ENCODE data around the gene SH3RF1. TPM values are rescaled to one million over a fixed set of nuclear protein-coding genes. Genes with fewer than 3 reads are reported as not detected.
"Not testable (repeated sequence)": the region's sequence is repeated elsewhere in the genome, so short reads cannot be mapped to it uniquely, and the experiment has no call there.

SH3RF1 gene
- total RNA-seq, 1 experiment from 2014 or later = 4.0 TPM

GRCh38 chr4:169228076-169228475 lies 42.7 kb downstream of the SH3RF1 start:
- no peak for DNase-seq (ENCODE audit: low spot score)

DNA sequence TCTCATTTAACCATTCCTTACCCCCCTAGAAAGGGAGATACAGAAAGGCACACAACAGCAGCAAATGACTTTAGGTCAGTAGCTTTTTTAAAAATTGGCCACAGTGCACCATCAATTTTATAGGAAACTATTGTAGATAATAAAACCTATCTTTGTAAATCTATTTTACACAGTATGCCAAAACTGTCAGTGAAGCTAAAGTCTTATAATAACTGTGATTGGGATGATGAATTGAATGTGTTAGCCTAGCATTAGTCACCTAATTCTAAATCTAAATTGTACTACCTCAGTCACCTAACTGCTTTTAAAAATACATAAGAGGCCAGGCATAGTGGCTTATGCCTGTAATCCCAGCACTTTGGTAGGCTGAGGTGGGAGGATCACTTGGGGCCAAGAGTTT lies 44.2 kb downstream of the SH3RF1 start:
- no peak for DNase-seq (ENCODE audit: low spot score)

DNA sequence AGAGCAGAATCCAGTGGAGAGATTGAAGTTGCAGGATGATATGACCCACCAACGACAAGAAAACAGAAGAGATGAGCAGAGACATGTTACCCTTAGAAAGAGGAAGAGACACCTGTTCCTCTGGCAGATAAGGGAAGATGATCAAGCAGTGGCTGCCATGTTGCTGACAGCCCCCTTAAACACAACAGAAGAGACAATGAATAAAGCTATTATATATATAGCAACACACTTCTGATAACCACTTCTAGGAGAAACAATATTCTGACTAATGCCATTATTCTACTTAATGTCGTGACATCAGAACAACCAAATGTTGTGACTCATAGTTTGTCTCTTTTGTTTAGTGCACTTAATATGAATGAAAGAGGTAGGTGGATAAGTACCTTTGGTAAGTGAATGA lies 44.9 kb downstream of the SH3RF1 start:
- DNase-seq (ENCODE audit: low spot score) = no peak

- DNase-seq (ENCODE audit: low spot score) = peak; percentile 77
These were observed 45.6 kb downstream of the SH3RF1 start for GRCh38 chr4:169225058-169225751.

- no peak for DNase-seq (ENCODE audit: low spot score)
These were observed 48.0 kb downstream of the SH3RF1 start for GRCh38 chr4:169222761-169223160.

DNA sequence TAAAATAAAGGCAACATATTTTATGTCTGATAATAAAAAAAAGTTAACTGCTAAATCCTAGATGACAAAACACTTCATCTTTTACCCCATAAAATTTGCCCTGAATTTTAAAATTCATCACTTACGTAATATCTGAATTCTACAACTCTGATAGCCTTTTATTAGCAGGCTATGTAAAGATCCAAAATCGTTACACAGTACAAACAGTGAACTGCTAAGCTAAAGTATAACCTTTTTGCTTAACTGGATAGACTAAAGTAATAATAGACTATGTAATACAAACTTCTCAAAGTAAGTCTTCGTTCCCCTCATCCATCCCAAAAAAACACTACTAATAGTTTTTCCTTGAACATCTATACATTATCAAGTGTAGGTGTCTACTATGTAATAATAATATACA lies 49.1 kb downstream of the SH3RF1 start:
- DNase-seq (ENCODE audit: low spot score) = no peak

DNA sequence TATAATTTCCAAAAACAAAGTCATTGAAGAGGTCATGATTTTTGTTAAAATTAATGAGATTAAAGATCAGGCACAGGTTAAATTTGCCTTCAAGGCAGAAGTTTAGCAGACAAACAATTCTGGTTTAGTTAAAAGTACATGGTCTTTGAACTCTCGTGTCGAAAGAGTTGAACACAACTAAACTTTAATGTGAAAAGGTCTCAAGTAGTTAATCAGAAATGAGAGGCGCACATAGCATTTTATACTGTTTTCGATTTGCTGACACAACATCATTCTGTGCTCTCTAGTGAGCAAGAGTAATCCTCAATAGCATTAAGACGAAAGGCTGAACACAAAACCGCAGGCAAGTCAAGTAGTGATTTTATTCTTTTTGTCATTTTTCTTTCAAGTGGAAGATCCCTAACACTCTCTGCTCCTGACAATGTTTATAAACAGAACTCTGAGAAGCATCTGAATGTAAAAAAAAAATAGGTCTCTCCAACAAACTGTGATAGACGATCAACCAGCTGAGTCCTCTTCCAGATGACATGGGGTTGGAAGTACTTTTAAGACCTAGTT lies 49.8 kb downstream of the SH3RF1 start:
- no peak for DNase-seq (ENCODE audit: low spot score)

DNA sequence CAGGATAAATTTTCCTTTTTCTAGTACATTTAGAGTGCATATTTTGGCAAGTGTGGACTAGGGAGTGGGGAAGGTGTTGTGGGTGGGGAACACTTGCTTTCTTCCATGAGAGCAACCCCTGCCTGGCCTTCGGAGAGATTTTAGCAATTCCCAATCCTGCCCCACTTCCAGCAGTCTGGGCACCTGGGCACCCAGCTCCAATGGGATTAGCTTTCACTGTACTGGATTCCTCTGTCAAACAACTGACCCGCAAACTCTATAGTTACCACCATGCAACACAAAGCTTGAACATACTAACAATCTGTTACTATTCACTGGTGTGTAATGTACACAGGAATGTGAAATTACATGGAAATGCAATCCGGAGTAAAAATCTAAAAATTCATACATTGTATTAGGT lies 50.3 kb downstream of the SH3RF1 start:
- no peak for DNase-seq (ENCODE audit: low spot score)

DNA sequence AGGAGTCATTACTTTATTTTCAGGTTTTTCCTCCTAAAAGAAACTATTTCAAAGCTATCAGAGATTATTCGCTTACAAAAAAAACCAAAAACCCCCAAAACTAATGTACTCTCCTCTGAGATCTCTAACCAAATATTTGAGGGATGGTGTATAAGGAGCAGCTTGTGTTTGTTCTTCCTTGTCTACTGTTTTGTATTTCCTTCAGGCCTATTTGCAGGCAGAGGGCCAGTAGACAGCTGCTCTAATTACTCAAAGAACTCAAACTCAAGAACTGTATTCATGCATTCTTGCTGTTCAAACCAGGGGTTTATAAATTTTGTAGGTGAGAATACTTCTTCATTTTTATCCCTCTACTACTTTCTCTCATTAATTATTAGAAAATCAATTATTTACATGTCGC lies 51.3 kb downstream of the SH3RF1 start:
- no peak for DNase-seq (ENCODE audit: low spot score)

DNA sequence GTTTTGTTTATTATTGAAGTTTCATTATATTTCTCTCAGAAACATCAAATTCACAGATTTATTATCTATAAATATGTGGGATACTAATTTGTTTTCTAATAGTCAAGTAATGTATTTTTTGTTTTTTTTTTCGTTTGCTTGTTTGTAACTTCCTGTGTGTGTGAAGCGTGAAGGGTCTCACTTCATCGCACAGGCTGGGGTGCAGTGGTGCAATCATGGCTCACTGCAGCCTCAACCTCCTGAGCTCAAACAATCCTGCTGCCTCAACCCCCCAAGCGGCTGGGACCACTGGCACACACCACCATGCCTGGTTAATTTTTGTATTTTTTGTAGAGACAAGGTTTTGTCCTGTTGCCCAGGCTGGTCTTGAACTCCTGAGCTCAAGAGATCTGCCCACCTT lies 55.1 kb downstream of the SH3RF1 start:
- no peak for DNase-seq (ENCODE audit: low spot score)

DNA sequence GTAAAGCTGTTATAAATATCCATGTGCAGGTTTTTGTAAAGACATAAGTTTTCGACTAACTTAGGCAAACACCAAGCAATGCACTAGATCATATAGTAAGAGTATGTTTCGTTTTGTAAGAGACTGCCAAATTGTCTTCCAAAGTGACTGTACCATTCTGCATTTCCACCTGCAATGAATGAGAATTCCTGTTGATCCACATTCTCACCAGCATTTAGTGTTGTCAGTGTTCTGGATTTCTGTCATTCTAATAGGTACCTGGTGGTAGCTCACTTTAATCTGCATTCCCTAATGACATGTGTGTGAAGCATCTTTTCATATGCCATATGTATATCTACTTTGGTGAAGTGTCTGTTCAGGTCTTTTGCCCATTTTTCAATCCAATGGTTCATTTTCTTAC lies 57.8 kb downstream of the SH3RF1 start:
- DNase-seq (ENCODE audit: low spot score) = no peak

DNA sequence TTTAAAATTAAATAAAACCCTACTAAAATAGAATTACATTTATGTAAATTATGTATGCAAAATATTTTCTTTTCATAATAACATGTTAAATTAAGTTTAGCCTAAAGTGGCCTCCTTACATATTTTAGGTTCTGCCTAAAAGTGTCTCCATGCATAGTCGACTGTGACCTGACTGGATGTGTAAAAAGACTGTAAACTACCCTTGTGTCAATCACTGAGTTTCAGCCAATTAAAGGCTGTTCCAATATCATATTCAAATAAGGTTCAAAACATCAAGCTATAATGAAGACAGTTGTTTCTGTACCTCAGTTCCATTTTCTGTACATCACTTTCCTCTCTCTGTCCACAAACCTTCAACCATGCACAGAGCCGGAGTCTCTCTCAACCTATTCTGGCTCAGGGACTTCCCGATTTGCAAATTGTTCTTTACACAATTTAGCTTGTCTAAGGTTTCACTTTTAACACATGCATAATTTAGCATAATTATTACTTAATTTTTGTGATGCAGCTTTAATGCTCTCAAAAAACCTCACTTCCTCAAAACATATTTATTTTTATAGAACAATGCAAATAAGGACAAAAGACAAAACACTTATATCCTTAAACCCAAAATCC lies 60.1 kb downstream of the SH3RF1 start:
- no peak for DNase-seq (ENCODE audit: low spot score)

GRCh38 chr4:169209388-169209883 lies 61.3 kb downstream of the SH3RF1 start:
- no peak for DNase-seq (ENCODE audit: low spot score)

DNA sequence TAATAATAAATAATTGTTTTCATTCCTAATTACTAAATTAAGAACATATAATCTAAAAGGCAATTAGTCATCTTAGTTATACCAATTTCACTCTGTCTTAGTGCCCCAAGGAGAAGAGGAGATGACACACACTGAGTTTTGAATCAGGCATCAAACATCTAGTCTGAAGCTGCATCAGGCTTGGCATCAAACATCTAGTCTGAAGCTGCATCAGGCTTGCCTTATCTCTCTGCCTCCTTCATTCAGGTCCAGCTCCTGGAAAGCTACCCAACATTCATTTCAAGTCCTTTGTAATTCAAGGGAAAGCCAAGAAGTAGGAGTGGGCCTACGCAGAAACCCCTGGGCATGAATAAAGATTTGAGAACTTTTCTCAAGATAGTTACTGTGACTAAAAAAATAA lies 62.2 kb downstream of the SH3RF1 start:
- DNase-seq (ENCODE audit: low spot score) = no peak

DNA sequence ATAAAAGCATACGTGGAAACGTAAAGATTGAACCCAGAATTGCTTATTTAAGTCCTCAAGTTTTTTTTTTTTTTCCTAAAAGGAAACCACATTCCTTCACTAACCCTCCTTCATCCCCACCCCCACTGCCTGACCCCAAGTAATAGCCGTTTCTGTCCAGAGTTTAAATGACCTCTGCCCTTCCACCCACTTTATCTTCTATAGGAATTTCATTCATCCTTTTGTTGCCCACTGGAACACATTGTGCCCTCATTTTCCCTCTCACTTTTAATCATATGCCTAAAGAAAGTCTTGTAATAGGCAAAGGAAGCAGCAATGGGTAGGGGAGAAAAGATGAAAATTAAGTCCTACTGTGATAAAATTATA lies 62.7 kb downstream of the SH3RF1 start:
- no peak for DNase-seq (ENCODE audit: low spot score)

- DNase-seq (ENCODE audit: low spot score) = no peak
These were observed 63.2 kb downstream of the SH3RF1 start for GRCh38 chr4:169207436-169208089.

- DNase-seq (ENCODE audit: low spot score) = no peak
These were observed 65.0 kb downstream of the SH3RF1 start for GRCh38 chr4:169205744-169206080.

GRCh38 chr4:169205075-169205743 lies 65.5 kb downstream of the SH3RF1 start:
- DNase-seq (ENCODE audit: low spot score) = no peak

DNA sequence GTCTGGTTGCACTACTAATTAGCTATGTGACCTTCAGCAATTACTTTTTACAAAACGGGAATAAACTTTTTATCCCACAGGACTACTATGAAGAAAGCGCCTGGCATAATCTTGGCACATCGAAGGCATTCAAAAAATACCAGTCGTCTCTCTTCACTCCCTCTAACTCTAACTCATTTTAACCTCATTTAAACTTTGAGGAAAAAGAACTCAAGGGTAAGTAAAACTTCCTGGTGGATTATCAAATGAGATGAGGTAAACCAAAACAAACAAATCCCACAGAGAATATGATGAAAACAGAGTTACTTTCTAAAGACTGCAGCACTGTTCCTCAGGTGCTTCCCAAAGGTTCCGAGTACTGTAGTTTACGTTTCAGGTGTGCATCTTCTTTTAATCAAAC lies 66.9 kb downstream of the SH3RF1 start:
- no peak for DNase-seq (ENCODE audit: low spot score)

DNA sequence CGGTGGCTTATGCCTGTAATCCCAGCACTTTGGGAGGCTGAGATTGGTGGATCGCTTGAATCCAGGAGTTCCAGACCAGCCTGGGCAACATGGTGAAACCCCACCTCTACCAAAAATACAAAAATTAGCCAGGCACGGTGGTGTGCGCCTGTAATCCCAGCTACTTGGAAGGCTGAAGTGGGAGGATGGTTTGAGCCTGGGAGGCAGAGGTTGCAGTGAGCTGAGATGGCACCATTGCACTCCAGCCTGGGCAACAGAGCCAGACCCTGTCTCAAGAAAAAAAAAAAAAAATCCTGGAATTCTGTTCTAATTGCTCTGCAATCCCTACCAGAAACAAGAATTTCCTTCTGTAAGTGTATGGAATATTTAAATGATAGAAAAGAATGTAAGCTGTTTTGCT lies 67.5 kb downstream of the SH3RF1 start:
- DNase-seq (ENCODE audit: low spot score) = not testable (repeated sequence)

DNA sequence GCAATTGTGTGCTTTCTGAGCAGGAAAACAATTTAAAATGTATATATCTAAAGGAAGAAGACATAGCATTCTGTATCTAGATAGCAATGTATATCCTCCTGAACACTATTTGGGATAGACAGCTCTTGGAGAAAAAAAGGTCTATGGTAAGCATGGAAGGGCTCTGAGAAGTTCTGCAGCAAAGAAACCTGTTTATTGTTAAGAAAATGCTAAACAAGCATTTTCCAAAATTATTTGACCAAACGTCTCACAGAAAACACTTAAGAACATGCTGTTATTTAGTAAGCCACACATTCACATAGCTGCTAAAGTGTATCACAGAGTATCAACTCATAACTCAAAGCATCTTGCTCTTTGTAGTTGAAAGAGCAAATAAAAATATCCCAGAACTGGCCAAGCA lies 67.9 kb downstream of the SH3RF1 start:
- DNase-seq (ENCODE audit: low spot score) = no peak

DNA sequence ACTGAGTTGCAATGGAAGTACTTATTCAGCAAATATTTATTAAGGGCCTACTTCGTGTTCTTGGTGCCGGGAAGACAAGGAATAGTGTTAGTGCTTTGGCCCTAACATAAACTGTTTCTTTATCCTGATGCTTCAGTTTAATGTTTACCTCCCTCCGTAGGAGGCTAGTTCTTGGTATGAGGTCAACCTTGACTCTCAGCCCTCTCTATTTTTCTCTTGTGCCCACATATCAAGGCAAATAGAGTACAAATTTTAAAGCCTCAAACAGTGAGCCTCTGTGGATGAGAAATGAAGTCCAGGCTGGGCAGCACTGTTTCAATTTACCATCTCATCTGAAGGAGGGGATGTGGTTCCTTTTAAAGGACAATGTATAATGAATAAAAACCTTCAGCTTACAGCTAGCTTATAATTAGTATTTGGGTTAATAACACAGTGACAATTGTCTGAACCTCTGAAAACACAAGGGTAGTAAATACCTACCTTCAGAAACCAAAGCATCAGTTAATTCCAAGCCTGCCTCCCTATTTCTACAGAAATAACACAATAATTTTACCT lies 68.5 kb downstream of the SH3RF1 start:
- DNase-seq (ENCODE audit: low spot score) = no peak

Measured in H4 (cell line).